ENCODE data around the gene ZNF792.

- TF ChIP-seq POLR2AphosphoS5 (IDR thresholded peaks at IDR 0.05; ENCODE audit: borderline replicate concordance, low read depth, low read length) (no peak), EZH2 (IDR thresholded peaks at IDR 0.05) (no peak), FOXP2 (optimal IDR thresholded peaks at IDR 0.05; ENCODE audit: control extremely low read depth, extremely low read length, insufficient read depth) (no peak)
Measured at GRCh38 chr19:34969721-34970120, 5.7 kb upstream of the ZNF792 start.
